Measurements from ENCODE around the gene SEMA4F.

The SEMA4F gene

DNA sequence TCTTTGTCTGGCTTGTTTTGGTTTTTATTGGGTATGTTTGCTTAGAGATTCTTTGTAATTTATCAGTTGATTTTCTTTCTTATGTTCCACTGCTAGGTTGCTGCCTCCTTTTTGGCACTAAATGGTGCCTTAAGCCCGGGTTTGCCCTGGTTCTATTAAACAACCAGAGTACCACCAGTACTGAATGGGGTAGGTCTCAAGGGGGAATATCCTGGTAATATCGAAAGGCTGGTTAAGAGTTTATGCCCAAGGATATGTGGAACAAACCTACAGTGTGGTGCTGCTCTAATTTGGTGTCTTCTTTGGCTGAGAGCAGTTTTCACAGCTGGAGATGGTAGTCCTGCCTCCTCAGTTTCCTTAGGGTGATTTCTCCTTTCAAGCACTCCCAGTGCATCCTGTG is 76.5 kb downstream of the SEMA4F start:
- H3K9me3 Mint-ChIP-seq = no peaks in the 10 kb centered on the region
- CTCF ChIA-PET = interaction anchor here (1.4 kb wide), 1 partner anchor 14 kb away, joined by 3 read pairs; no protein-coding TSS in a partner anchor
- peaks cover 36% of the 10 kb centered on the region for H3K27me3 Mint-ChIP-seq
- no peak overlapping the region for H3K27ac Mint-ChIP-seq
- peaks cover 3% of the 10 kb centered on the region for H3K4me1 Mint-ChIP-seq
- H3K36me3 Mint-ChIP-seq = no peaks in the 10 kb centered on the region
- no peak overlapping the region for H3K4me3 Mint-ChIP-seq
- no peak for DNase-seq

Measured in activated naive CD4-positive, alpha-beta T cell treated with anti-CD3 and anti-CD28 coated beads, Interleukin-2, amount 10 ng/mL, durations not matched to agents 7 days and 5 days (primary cell).